DOHH2 (cell line): ENCODE measurements around the gene IRF7.

Source experiments
- EZH2phosphoT487 ChIP-seq: fragments of 200-600 bp; sonication (generic); IDR thresholded peaks from 2 replicates; pipeline ENCODE4 v1.6.1; 2017; ENCODE audit warnings: borderline replicate concordance, mild to moderate bottlenecking, antibody characterized with exemption, low read length, moderate library complexity, mixed read lengths
- TF ChIP-seq, protein P1 (sequence below): fragments of 200-600 bp; sonication (generic); IDR thresholded peaks from one replicate; pipeline ENCODE4 v1.5.1; 2014; ENCODE audit warnings: antibody characterized with exemption, mild to moderate bottlenecking, low read depth, low read length; ENCODE audit not compliant: poor library complexity, severe bottlenecking

GRCh38 chr11:655036-655726 lies 39.4 kb upstream of the IRF7 start:
- TF ChIP-seq, protein P1, sequence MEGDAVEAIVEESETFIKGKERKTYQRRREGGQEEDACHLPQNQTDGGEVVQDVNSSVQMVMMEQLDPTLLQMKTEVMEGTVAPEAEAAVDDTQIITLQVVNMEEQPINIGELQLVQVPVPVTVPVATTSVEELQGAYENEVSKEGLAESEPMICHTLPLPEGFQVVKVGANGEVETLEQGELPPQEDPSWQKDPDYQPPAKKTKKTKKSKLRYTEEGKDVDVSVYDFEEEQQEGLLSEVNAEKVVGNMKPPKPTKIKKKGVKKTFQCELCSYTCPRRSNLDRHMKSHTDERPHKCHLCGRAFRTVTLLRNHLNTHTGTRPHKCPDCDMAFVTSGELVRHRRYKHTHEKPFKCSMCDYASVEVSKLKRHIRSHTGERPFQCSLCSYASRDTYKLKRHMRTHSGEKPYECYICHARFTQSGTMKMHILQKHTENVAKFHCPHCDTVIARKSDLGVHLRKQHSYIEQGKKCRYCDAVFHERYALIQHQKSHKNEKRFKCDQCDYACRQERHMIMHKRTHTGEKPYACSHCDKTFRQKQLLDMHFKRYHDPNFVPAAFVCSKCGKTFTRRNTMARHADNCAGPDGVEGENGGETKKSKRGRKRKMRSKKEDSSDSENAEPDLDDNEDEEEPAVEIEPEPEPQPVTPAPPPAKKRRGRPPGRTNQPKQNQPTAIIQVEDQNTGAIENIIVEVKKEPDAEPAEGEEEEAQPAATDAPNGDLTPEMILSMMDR = no peak
- no peak for TF ChIP-seq EZH2phosphoT487
